ENCODE measurements around the gene MEIS1.

DNA sequence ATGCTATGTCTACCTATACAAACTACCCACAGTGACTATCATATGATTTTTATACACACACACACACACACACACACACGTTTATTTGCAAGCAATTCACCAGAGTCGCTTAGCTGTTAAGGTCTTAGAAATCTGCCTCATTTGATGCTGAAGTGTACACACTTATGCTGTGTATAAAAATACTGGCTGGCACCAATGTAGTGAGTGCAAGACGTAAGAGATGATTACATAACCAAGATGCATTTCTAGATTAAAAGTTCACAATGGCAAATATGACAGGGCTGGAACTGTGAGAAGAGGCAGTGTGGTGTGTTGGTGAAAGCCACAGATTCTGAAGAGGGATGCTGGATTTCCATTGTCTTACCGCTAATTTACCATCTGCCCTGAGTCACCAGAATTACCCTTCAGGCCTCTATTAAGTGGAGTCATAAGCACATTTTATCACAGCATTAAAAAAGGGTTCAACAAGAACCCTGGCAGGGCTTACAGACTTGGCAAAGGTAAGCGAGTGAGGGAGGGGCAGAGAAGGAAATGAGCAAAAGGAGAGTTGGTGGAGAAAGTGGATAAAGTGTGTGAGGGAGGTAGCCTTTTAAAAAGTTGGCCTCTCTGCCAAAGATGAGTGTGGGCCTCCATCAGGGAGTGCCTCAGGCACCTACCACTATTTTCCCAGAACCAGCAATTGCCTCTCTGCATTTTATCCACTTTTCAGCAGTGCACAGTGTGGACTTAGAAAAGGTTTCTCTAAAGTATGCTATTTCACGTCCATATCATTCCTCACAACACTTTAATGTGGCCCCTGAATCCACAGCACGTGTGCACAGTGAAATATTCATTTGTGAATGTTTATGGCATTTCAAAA, 21.5 kb downstream of the MEIS1 start:
- TF ChIP-seq, protein P1, sequence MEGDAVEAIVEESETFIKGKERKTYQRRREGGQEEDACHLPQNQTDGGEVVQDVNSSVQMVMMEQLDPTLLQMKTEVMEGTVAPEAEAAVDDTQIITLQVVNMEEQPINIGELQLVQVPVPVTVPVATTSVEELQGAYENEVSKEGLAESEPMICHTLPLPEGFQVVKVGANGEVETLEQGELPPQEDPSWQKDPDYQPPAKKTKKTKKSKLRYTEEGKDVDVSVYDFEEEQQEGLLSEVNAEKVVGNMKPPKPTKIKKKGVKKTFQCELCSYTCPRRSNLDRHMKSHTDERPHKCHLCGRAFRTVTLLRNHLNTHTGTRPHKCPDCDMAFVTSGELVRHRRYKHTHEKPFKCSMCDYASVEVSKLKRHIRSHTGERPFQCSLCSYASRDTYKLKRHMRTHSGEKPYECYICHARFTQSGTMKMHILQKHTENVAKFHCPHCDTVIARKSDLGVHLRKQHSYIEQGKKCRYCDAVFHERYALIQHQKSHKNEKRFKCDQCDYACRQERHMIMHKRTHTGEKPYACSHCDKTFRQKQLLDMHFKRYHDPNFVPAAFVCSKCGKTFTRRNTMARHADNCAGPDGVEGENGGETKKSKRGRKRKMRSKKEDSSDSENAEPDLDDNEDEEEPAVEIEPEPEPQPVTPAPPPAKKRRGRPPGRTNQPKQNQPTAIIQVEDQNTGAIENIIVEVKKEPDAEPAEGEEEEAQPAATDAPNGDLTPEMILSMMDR (IDR thresholded peaks at IDR 0.05) = no peak
- TF ChIP-seq EZH2 (IDR thresholded peaks at IDR 0.05; ENCODE audit: borderline replicate concordance, insufficient read depth, low read depth, low read length, poor library complexity, severe bottlenecking) = no peak

All from B cell (primary cell).